AG08396 (cell line): ENCODE data around the gene TACR1.

ENCODE experiments used
- DNase-seq: peaks from one replicate; pipeline ENCODE4 v3.0.0; 2012; ENCODE audit warnings: low spot score, mixed read lengths

Gene TACR1

DNA sequence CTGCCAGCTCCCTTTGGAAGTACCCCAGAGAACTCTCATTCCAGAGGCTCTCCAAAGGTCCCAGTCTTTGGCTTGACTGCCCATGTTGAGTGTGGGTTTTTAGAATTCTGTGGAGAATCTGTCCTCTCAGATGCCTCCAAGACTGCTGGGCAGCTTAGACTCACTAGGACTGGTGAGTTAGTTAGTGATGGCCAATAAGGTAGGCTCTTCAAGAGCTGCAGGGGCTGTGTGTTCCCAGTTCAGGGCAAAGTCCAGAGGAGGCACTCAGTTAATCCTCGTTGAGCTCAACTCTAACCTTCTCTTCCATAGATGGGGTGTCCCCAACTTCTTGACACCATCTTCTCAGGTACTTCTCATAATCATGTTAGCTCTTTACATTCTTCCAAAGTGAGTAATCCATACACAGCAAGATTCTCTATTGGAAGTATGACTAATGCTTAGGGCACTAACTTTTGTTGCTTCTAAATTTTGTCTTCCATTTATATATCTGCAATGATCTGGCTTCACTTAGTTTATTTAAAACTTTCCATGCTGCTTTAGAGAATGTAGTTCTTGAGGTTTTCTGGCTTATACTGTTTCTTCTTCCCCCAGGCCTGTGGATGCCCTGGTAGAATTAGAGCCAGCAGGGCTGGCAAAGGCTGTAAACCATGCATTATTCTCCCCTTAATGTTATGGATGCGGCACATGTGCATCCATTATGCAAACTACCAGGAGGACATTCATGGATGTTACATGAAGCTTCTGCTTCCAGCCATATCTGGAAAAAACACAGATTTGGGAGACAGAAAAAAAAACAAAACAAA lies 151.9 kb downstream of the TACR1 start:
- peak; percentile 31 for DNase-seq

DNA sequence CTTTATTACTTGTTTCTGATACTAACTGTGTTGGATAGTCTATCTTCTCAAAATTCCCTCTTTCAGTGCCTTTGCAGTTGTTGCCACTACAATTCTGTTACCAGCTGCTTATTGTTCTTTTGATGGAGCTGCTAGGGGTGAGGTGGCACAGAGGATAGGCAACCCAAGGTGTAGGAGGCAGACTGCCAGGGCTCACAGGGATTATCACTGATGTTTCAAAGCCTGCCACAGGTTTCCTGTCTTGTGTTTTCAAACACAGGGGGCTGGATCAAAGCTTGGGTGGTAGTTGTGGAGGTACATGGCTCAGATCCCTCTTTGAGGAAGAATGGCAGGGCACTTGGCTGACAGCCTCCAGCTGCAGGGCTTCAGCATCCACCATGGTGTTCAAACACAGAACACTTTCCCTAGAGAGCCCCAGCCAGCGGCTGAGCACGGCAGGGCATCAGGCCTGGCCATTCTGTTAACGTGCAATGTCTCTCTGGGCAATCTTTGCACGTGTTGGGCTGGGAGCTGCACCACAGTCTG lies 153.7 kb downstream of the TACR1 start:
- no peak for DNase-seq

DNA sequence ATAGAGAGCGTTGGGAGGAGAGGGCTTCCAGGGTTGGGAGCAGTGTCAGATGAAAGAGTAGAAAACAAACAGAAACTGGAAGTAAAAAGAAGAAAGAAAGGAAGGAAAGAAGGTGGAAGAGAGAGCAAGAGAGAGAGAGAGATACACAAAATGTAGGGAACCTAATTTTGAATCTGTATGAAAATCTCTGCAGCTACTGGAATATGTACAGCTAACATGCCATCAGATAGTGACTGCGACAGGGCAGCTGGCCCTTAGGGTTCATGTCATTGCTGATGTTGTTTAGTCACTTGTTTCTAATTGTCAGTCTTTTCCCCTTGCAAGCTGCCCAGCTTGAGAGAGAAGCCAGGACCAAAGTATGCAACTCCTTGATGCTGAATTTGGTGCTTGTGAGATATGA lies 155.0 kb downstream of the TACR1 start:
- DNase-seq: no peak

DNA sequence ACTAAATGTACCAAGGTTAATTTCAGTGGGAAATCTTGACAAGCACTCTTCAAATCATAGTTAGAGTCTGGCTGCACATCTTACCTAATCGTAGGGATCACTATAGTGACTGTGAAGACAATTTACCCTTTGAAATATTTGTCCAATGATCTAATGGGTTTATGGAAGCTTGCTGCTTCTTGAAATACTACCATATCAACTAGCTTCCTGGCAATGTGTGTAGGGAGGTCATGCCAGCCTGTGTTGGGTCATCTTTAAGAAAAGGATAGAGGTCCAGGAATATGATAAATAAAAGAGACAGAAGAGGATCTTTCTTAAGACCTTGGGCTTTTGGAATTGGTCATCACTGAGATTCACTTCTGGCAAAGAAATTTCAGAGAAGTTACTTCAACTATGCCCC lies 156.5 kb downstream of the TACR1 start:
- no peak for DNase-seq

- DNase-seq: no peak
Observed at GRCh38 chr2:75041731-75042600, 157.4 kb downstream of the TACR1 start.

- DNase-seq: no peak
Observed at GRCh38 chr2:75041226-75041625, 158.1 kb downstream of the TACR1 start.

- no peak for DNase-seq
Observed at GRCh38 chr2:75035444-75036353, 163.6 kb downstream of the TACR1 start.

GRCh38 chr2:75033516-75033915 lies 165.8 kb downstream of the TACR1 start:
- DNase-seq: no peak

DNA sequence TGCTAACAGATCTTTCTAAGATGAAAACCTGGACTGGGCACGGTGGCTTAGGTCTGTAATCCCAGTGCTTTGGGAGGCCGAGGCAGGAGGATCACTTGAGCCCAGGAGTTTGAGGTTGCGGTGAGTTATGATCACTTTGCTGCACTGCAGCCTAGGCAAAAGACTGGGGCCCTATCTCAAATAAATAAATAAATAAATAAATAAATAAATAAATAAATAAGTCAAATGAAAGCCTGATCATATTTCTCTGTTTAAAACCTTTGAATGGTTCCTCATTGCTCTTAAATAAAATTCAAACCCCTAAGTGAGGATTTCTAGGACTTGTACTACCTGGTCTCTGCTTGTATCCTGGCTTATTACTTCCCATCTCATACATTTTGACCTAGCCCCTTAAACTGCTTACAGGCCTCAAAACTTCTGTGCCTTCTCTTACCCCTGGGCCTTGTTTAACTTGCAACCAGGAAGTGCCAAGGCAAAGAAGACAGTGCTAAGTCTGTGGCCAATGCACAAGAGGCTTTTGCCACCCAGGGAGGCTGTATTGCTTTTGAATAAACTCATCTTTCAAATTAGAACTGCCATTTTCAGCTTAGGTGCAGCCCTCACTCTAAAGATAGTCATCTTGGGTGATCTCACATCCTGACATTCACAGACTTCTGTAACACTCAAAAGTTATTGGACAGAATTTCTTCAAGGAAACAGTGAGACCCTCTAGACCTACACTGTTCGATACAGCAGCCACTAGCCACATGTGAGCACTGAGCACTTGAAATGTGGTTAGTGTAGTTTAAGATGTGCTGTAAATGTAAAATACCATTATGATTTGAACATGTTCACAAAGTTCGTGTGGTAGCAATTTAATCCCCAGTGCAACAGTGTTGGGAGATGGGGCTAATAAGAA lies 167.2 kb downstream of the TACR1 start:
- no peak for DNase-seq

GRCh38 chr2:75031171-75031570 lies 168.1 kb downstream of the TACR1 start:
- no peak for DNase-seq

GRCh38 chr2:75030218-75031009 lies 168.9 kb downstream of the TACR1 start:
- DNase-seq: no peak

DNA sequence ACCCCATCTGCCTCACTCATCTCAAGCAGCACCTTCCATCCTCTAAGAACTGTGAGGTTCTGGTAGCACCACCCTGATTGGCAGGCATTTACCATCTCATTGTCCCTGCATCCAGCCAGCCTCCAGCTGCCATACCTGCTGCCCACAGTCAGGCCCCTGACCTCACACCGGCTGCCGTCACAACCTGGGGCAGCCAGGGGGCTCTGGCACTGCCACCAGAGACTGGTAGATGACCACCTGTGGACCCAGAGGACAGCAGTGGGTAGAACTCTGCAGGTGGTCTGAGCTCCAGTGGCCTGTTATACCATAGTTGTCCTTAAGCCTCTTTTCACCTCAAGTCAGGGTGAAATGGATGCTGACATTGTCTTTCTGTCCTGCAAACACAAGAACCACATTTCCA lies 171.4 kb downstream of the TACR1 start:
- no peak for DNase-seq

GRCh38 chr2:75025633-75026380 lies 173.5 kb downstream of the TACR1 start:
- DNase-seq: no peak

- no peak for DNase-seq
Observed at GRCh38 chr2:75025216-75025615, 174.1 kb downstream of the TACR1 start.

DNA sequence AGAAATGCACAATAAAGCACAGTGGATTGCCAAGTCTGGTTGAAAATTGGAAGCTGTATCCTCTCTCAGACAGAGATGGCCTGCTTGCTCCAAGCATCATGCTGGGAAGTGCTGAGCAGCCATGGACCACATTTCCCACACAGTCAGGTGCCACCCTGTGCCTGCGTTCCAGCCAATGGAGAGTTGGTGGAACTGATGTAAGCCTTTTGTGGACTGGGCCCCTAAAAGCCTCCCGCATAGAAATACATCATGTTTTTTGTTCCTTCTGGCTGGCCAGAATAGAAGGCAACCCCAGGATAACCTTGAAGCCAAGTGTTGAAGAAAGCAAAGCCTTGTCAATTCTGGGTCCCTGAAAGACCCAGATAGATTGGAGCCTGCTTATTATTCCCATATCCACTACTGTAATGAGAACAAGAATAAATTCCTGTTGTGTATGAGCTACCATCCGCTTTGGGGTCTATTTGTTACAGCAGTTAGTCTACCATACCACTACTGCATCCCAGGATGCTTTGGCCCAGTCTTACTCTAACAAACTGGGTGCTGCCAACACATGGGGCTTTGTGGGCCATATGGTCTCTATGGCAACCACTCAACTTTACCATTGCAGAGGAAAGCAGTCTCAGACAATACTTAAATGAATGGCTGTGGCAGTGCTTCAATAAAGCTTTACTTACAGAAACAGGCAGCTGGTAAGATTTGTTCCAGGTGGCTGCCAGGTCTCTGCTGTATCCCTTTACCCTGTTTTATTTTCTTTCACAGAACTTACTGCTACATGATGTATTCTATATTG lies 175.5 kb downstream of the TACR1 start:
- DNase-seq: no peak

GRCh38 chr2:75022516-75022915 lies 176.8 kb downstream of the TACR1 start:
- DNase-seq: peak; percentile 22

DNA sequence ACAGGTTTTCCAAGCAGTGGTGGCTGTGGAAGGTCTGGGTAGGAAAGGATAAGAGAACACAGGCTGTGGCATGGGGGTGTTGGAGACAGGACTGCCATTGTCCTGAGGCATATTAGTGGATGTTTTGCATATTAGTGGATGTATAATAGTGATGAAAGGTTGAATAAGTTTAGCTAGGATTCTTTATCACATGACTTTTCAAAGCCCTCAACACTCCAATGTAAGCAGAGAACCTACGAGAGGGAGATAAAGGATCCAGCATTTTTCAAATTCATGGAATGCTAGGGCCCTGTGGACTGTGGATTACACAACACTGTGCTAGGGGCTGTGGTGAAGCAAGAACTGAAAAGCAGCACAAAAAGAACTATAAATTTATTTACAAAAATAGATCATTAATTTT lies 177.6 kb downstream of the TACR1 start:
- peak; percentile 63 for DNase-seq

- DNase-seq: no peak
Observed at GRCh38 chr2:75020476-75020875, 178.8 kb downstream of the TACR1 start.
